Cerebellar nuclear complex (tissue), 1 donor: ENCODE data around the gene EFCC1.

Source experiments
- DNase-seq, 2 experiments: peaks; one replicate each; lab custom pipeline; 2025; lab: John Stamatoyannopoulos, UW

Gene EFCC1

DNA sequence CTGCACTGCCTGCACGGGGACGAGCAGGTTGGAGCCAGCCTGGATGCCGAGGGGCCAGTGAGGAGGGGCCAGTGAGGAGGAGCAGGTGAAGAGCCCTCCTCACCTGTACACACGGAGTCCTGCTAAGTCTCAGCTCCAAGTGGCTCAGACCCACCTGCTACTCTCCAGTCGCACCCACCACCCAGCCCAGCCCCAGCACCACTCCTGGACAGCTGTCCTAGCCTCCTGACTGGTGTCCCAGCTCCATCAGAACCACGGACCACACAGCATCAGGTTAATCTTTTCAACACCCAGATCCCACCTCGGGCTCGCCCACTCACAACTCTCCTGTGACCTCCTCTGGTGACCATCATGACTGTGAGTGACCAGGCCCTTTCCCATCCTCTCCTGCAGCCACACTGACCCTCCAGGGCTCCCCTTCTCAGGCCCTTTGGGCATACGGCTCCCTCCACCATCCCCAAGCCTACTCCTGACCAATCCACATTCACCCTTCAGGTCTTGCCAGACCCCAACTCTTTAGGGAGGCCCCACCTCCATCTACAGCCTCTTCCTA, 13.8 kb downstream of the EFCC1 start:
- DNase-seq, result no peak

DNA sequence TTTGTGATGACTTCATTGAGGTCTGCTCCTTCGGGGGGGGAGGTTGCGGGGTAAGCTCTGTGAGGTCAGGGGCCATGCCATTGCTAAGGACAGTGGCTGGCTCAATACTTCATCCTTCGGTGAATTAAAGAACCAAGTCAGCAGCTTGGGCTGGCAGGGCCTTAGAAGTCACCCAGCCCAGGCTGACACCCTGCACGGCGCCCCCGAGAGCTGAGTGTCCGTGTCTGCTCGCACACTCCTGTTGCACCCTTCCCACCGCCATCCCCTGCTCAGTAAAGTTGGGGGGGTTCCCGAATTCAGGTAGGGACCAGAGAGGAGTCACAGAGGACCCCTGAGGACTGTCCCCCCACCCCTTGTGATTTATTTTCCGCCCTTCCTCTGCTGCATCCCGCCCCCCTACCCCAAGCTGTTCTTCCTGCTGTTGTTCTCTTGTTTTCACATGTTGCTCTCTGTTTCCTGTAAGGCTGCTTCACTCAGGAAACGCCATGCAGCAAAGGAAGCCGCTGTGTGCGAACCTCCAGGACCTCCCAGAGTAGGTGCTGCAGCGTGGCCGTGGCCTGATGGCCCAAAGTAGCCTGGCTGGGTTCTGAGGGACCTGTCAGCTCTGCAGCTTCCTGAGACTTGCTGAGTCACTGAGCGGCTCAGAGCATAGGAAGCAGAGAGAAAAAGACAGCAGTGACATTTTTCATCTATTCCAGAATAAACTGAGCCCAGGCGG, 14.4 kb downstream of the EFCC1 start:
- DNase-seq, result no peak

DNA sequence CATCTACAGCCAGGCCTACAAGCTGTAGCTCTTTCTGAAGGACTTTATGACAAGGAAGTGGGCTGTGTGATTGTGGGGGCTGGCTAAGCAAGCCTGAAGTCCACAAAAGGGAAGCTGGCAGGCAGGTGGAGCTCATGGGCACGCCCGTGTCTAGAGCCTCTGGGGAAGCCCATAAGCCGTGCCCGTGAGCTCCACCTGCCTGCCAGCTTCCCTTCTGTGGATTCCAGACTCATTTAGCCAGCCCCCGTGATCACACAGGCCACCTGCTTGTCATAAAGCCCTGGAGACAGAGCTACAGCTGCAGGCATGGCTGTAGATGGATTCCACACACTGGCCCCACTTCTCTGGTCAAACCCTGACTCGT, 15.2 kb downstream of the EFCC1 start:
- DNase-seq, result no peak

DNA sequence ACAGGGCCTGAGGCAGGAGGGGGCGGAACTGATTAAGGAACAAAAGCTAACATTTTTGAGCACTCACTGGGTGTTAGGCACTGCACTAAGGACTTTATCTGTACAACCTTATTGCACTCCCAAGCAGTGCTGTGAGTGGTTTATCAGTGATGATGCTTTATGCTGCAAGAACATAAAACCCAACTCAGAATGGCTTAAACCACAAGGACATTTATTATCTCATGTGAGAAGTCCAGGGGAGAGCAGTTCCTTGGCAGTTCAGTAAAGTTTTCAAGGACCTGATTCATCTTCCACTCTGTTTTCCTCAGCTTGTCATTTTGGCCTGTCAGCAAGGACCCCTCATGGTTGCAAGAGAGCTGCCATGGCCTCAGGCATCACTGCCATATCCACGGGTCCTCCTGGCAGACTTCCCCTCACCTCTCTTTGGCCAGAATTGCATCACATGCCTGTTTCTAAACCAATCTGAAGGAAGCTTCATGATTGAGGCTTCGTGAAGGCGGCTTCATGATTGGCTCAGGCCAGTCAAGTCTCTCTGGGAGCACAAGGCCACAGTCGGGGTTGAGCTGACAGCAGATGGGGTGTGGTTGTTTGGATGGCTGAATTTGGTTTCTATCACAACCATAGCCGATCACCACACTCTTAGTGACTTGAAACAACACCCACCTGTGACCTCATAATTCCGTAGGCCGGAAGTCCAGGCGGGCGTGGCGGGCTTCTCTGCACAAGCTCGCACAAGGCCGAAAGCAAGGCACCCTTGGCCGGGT, 15.8 kb downstream of the EFCC1 start:
- DNase-seq, result no peak

DNA sequence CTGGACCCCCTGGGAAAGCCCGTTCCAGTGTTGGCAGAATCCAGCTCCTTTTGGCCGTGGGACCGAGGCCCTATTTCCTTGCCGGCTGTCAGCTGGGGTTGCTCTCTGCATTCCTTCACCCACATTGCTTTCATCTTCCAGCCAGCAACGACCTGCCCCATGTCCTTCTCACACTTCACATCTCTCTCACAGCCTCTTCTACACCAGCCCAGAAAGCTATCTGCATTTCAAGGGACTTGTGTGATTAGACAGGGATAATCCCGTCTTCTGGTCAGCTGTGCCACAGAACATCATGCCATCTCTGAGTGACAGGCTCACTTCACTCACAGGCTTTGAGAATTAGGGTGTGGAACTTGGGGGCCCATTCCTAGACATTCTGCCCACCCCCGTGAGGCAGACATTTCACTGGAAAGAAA, 16.4 kb downstream of the EFCC1 start:
- no peak for DNase-seq

DNA sequence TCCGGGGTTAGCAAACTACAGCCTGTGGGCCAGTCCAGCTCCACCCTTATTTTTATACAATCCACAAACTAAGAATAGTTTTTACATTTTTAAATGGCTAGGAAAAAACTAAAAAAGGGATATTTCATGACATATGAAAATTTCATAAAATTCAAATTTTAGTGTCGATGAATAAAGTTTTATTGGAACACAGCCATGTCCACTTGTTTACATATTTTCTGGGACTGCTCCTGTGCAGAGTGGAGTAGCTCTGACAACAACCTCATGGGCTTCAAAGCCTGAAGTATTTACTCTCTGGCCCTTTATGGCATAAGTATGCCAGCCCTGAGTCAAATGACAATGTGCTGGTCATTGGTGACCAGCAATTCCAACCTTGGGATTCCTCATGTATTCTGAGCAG, 17.2 kb downstream of the EFCC1 start:
- no peak for DNase-seq

DNA sequence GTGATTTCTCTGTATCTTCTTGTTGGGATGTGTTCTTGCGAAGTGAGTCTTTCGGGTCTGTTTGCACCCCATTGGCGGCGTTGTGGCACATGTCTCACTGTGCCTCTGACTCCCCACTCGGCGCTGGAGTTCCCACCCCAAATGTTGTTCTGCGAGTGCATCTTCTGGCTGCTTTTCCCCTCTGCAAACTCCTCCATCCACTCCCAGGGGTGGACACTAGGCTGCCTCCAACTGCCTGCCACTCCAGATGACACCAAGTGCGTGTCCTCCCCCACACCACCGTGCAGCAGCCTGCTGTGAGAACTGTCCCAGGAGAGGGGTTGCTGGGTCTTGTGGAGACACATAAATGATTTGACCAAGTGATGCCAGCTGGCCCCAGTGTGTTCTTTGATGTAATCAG, 17.6 kb downstream of the EFCC1 start:
- DNase-seq, result no peak

DNA sequence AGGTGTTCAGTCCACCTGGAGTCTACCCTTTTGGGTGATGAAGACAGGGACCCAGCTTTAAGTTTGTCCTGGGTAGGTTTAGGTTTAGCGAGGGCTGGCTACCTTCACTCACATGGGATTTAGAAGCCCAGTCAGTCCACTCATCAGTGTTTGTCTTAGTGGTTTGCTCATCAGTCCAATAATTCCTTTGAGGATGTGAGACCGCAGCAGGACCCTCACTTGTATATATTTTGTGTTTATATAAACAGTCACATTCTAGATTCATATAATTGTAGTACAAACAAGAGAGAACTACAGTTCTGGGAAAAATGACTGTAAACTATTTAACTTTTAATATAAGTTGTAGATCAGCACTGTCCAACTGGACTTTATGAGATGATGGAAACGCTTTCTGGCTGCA, 18.2 kb downstream of the EFCC1 start:
- DNase-seq, result no peak

DNA sequence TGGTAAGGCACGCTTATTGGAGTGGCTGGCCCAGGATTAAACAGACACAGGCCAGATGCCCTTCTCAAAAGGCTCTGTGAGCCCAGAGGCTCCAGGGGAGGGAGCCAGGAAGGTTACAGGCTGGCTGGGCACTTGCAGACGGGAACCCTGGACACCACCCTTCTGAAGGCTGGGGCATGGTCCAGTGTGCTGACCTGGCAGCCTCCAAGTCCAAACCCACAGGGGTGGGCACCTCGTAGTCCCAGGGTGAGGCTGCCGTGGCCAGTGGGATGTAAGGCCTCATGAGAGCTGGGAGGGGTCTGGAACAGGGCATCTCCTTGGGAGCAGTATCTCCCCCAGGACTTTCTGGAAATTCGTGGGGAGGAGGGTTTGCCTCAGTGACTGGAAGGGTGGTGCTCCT, 19.6 kb downstream of the EFCC1 start:
- no peak for DNase-seq

DNA sequence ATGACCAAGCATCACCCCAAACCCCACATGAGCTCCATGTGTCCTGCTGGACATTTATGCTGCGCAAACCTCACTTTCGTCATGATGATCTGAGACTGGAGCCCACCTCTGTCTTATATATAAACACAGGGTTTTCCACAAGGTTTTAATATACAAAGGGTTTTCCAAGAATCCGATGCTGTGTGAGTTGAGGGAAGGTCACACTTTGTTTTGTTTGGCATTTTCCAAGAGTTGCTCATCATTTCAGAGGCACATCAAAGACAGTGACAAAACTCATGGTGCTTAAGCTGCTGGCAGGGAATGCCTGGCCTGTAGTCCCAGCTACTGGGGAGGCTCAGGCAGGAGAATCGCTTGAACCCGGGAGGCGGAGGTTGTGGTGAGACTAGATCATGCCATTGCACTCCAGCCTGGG, 20.0 kb downstream of the EFCC1 start:
- DNase-seq, result no peak

DNA sequence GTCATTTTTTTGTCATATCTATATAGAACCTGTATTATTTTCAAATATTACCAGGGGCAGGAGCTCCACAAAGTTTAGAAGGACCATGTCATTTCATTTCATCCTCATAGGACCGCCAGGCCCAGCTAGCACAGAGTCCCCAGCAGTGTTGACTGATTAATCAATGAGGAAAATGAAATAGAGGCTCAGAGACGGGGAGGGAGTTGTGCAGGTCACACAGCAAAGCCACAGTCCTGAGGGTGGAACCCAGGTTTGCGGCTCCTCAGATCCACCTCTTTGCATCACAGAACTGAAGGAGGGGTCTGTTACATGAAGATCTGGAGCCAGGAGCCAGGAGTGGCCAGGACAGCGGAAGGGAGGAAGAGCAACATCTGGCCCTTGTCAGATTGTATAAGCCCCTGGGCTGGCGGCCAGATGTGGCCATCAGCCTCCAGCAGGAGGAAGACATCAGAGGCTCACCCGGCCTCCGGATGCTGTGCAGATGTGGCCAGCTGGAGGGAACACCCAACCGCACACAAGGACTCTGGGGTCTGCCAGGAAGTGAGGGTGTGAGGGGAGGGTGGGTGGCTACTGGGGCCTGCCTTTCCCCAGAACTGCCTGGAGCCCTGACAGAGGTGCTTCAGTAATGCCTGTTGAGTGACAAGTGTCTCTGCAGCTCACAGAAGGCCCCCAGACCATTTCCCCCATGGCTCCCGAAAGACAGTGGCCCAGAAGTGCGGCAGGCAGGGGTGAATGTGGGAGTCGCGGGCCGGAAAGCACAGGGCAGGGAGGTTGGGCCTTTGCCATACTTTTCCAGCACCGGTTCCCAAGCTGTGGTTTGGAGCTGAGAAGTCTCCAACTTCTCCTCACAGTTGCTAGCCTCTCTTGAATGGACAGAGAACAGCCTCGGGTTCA, 21.3 kb downstream of the EFCC1 start:
- DNase-seq, result no peak

DNA sequence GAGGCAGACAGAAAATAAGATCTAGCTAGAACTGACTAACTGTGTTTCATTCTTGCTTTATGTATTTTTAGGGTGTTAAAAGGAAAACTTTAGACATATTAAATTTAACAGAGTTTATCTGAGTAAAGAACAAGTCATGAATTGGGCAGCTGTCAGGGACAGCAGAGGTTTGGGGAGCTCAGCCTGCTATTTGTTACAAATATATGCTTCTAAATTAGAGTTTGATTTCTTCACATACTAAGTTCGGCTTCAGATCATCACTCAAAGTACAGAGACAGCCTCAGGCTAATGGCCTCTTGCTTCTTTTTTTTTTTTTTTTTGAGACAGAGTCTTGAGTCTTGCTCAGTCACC, 21.9 kb downstream of the EFCC1 start:
- no peak for DNase-seq

DNA sequence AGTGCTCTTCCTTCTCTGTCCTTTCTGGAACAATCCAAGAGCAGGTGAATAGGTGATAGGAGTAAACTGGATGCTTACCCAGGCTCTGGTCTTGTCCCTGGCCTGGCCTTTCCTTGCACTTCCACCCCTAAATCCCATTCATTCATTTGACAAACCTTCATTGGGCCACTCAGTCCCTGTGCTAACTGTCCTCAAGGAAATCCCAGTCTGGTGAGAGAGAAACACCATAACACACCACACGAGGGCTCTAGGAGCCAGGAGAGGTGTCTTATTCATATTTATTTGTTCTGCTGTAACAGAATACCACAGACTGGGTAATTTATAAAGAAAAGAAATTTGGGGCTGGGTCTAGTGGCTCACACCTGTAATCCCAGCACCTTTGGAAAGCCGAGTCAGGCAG, 22.8 kb downstream of the EFCC1 start:
- DNase-seq, result no peak

DNA sequence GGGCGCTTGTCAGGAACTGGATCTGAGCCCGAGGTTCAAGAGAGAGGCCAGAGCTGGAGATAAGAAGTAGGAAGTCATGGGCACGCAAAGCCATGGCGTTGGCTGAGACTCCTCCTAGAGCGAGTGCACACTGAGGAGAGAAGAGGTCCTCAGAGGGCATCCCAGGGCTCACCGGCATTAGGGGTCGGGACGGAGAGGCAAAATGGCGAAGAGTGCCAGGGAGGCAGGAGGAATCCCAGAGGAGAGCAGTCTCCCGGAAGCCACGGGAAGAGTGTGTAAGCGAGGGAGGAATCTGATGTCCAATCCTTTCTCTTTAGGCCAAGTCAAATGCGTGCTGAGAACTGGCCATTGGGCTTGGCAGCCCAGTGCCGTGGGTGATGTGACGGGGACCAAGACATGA, 24.0 kb downstream of the EFCC1 start:
- no peak for DNase-seq

DNA sequence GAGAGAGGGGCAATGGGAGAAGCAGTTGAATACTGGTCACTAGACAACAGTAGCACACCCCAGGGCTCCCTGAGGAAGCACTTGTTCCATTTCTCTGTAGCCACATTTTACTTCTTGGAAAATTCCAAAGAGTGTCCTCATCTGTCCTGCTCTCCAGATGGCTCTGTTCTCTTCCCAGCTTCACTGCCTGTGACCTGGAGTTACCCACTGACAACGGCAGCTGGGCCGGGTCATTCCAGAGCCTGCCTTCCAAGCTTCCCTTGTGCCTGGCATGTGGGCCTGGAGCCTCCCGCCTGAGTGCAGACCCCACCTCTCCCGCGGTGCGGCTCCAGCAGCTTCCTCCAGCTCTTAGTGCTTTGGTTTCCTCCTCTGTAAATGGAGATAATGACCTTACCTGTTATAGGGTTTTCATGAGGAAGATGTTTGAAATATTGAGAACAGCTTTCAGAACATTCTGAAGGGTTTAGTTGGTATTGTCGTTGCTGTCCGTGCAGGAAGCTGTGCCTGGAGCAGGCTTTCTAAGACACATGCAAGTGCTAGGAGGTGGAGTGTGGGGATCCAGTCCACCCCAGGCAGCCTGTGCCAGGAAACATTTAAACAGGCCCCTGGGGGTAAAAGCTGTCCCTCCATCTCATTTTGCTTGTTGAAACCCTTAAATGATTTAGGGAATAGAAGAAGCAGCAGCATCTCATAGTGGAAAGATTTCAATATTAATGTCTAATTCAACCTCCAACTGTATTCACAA, 24.8 kb downstream of the EFCC1 start:
- no peak for DNase-seq

DNA sequence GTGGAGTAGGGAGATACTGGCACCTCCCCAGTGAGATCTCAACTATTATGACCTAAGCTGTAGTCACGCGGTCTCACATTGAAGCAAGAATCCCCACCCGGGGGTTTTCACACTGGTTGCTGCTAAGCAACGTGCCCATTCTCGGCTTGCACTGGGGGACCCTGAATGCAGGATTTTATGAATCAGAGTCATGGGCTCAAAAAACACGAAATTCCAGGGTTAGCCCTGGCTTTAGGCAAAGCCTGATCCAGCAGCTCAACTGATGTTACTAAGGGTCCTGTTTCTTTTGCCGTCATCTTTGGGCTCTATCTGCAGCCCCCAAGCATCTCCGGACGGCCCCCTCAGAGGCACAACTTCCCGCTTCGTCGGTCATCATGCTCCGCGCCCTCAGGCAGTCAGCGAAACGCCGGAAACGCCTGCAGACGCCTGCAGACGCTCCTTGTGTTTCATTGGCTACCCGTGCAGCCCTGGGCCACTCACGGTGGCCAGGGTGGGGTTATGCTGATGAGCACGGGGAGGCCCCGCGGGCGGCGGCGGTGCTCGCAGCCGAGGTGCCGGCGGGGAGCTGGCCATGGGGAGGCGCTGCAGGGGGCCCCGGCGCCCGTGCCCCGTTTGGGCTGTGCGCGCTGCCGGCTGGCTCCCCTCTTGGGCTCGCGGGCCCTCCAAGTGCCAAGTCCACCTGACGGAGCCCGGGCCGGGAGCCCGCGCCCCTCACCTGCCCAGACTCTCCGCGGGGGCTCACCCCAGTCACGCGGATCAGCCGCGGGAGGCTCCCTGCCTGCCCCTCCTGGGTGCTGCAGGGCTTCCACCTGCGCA, 25.8 kb downstream of the EFCC1 start:
- DNase-seq, result peak in 1 of 2 experiments; percentile 33

DNA sequence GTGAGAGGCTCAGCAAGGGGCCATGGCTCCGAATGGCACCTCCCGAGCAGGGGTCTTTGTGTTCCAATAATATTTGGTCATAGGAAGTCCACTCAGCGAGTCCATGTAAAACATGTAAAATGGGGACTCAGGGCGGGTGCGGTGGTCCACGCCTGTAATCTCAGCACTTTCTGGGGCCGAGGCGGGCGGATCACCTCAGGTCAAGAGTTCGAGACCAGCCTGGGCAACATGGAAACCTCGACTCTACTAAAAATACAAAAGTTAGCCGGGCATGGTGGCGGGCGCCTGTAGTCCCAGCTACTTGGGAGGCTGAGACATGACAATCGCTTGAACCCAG, 26.4 kb downstream of the EFCC1 start:
- no peak for DNase-seq

DNA sequence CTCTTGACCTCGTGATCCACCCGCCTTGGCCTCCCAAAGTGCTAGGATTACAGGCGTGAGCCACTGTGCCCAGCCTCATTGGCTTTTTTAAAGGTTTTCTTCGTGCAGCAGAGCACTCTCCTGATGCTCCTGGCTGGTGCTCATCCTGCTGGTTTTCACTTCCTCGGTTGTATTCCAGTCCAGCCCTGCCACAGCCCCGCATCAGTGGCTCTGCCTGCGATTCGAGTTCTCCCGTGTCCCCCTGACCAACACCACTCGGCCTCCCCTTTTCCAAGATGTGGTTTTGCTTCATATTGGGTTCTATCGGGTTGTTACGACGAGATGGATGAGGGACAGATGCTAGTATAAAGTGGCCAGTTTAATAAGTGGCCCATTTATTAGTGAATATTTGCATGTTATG, 27.8 kb downstream of the EFCC1 start:
- DNase-seq, result no peak

DNA sequence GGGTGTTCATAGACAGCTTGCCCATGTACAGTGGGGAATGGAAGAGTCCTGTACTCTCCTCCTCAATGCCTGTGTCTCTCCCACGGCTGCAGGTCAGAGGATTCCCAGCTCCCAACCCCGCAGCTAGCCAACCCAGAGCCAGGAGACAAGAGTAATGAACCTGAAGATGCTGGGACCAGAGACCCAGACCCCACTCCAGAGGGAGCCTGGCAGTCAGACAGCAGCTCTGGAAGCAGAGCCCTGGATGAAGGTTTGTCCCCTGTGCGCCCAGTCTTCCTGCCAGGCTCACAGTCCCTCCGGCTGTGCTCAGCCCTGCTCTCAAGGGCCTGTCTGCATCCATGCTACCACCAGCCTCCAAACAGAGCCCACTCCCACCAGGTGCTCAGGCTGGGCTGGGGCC, 29.5 kb downstream of the EFCC1 start:
- no peak for DNase-seq

DNA sequence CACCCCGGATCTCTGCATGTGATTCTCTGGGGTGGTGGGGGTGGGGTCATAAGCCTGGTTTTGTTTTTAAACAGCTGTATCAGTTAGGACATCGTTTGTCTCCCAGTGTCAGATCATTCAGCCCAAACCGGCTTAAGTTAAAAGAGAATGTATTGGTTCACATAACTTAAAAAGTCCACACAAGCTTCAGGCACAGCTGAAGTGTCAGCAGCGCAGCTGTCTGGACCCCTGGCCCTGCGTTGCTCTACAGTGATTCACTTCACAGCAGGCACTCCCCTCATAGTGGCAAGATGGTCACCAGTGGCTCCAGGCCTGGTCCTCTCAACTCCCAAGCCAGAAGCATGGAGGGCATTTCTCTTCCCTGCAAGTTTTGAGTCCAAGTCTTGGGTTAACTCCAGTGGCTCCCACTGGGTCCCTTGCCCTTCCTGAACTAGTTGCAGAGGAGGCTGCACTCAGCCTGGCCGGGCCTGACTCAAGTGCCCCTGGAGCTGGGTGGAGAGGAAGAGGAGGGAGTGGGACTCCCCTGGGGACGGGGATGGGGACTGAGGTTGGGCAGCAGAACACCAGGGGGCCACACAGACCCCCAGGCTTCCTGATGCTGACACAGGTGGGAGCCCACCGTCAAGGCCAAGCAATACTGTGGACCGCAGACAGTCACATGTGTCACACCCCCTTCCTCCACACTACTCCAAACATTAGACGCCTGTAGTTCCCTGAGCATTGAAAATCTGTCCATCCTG, 30.5 kb downstream of the EFCC1 start:
- no peak for DNase-seq
